NCI-H1417 treated with DMSO at 0.1 percent for 48 hours (cell line): ENCODE data around the gene SOWAHC.
"Not testable (repeated sequence)": the region's sequence is repeated elsewhere in the genome, so short reads cannot be mapped to it uniquely, and the experiment has no call there.

Source experiments
- DNase-seq: peaks from one replicate; lab custom pipeline; 2025; lab: John Stamatoyannopoulos, UW

The SOWAHC gene, protein sequence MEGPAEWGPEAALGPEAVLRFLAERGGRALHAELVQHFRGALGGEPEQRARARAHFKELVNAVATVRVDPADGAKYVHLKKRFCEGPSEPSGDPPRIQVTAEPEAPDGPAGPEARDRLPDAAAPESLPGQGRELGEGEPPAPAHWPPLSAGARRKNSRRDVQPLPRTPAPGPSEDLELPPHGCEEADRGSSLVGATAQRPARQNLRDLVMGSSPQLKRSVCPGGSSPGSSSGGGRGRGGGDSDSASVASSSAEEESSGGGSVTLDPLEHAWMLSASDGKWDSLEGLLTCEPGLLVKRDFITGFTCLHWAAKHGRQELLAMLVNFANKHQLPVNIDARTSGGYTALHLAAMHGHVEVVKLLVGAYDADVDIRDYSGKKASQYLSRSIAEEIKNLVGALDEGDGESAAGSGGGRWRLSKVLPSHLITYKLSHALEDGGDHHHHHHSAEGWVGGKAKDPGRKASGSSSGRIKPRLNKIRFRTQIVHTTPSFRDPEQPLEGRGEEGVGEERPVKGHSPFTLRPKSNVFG

DNA sequence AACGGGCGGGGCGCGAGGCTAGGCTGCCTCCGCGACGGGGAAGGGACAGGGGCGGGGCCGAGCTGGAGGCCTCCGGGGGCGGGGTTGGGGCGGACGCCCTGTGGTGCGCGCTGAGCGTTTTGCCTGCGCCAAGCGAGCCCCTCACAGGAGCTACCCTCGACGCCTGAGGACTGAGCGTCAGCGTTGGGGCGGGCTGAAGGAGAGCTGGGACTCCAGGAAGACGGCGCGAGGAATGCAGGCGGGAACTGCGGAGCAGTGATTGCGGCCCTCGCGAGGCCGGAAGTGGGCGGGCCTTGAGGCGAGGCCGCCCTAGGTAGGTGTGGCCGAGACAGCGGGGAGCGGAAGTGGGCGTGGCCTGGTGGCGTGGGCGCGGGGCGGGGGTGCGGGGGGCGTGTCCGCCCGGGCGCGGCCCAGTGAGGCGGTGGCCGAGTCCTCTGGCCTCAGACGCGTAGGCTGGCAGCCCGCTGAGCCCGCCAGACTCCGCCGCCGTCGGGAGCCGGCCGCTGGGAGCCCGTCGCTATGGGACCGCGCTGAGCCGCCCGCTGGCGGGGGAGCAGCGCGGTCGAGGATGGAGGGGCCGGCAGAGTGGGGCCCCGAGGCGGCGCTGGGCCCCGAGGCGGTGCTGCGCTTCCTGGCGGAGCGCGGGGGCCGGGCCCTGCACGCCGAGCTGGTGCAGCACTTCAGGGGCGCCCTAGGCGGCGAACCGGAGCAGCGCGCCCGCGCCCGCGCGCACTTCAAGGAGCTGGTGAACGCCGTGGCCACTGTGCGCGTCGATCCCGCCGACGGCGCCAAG is at the start of gene SOWAHC, which contains the start of gene SEPTIN10:
Gene SOWAHC, plus strand, starts transcription at position 443 of the 793 bp plus-strand sequence. Its CDS starts 126 bp downstream, at position 569.
Gene SEPTIN10, minus strand, starts transcription at position 45 of the 793 bp plus-strand sequence. CDS start 139 bp downstream, outside the sequence.
- peak; percentile 91 for DNase-seq

DNA sequence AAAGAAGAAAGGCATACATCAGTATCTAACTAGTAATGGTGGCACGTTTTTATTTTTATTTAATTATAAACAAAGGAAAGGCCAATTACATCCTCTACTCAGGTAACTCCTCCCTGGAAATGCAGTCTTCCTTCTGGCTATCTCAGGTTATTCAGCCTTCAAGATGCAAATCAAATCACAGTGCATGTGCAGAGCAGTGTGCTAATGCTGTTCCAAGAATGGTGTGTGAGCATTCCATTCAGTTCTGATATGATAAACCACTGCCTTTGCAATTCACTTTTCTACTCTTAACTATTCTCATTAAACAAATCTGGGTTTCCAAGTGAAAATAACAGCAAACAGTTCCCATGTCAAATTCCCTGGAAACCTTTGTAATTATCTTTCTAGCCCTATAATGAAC is 38.8 kb upstream of the SOWAHC start:
- no peak for DNase-seq

DNA sequence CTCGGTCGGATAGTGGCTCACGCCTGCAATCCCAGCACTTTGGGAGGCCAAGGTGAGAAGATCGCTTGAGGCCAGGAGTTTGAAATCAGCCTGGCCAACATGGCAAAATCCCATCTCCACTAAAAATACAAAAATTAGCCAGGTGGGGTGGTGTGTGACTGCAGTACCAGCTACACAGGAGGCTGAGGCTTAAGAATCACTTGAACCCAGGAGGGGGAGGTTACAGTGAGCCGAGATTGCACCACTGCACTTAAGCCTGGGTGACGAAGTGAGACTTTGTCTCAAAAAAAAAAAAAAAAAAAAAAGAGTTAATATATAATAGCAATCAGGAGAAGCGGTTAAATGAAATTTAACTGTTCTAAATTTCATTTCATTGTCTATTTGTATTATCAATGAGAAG is 36.5 kb upstream of the SOWAHC start:
- DNase-seq = not testable (repeated sequence)

DNA sequence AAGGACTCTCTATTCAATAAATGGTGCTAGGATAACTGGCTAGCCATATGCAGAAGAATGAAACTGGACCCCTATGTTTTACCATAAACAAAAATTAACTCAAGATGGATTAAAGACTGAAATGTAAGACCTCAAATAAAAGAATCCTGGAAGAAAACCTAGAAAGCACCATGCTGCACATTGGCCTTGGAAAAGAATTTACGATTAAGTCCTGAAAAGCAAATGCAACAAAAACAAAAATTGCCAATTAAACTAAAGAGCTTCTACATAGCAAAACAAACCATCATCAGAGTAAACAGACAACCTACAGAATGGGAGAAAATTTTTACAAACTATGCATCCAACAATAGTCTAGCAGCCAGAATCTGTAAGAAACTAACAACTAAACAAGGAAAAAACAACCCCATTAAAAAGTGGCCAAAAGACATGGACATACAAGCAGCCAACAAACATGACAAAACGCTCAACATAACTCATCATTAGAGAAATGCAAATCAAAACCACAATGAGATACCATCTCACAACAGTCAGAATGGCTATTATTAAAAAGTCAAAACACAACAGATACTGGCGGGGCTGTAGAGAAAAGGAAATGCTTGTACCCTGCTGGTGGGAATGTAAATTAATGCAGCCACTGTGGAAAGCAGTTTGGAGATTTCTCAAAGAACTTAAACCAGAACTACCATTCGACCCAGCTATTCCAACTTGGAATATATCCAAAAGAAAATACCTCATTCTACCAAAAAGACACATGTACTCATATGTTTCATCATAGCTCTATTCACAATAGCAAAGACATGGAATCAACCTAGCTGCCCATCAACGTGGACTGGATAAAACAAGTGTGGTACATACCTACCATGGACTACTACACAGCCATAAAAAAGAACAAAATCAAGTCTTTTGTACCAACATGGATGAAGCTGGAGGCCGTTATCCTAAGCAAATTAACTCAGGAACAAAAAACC is 31.0 kb upstream of the SOWAHC start:
- no peak for DNase-seq

DNA sequence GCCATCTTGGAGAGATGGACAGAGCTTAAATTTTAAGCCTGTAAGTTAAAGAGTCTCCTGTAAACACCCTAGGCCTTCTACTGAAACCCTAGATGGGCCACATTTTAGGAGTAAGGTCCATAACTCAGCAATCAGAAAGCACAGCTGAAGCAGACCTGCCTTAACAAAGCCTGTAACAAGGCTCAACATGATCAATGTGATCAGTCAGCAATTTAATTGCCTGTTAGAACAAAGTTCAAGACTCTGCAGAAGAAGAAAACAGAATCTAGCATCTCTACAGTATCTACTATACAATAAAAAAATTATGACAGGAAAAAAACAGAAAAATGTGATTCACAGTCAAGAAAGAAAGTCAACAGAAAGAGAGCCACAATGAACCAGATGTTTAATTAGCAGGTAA is 27.5 kb upstream of the SOWAHC start:
- no peak for DNase-seq

DNA sequence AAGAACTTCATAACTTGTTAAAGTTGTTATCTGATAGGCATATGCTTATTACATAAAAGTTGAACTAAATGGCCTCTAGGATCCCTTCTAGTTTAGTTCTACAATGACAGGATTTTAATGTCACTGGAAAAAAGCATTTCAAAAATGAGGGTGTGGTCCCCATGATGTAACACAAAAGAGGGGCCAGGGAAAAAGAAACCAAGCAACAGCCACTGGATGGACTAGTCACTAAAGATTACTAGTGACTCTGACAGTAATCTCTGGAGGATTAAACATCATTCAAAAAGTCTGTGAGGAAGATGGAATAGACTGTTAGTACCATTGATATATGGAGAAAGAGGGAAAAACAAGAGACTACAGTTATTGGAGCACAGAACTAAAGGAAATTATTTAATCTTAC is 23.0 kb upstream of the SOWAHC start:
- DNase-seq = no peak

DNA sequence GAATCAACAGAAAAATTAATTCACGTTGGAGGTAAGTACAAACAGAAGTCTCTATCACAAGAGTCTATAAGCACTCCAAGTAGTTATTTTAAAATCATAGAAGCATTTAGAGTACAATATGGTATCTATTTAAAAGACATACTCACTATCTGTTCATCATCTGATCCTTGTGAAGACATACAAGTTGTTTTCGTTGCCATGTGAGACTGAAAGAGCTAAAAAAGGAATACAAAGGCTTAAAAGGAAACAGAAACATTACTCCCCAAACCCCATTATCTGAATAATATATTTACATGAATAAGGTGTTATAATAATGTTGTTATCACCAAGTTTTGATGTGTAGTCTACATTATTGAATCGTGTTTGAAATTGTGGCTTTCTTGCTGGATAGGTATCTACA is 21.3 kb upstream of the SOWAHC start:
- DNase-seq = no peak

DNA sequence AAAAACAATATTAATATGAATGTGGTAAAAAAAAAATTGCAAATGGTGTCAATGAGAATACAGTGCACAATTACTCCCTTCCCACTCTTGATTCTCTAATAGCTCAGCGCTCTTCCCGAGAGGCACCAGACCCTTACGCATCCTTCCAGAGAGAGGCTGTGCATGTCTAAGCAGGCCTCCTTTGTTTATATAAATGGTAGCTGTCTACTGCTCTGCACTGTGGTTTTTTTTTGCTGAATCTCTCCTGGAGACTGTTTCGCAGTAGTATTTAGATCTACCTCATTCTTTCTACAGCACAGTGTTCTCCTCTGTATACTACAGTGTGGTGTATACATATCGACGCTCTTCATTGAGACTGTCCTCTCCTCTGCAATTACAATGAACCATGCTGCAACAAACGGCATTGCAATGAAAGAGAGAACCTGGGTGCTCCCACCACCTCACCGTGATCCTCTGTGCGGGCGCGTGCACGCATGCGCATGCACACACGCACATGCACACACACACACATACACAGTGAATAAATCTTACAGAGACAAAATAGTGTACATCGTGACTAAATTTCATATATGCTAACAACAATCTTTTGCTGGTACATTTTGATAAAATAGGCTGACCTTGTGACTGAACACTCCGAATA is 19.8 kb upstream of the SOWAHC start:
- DNase-seq = no peak

DNA sequence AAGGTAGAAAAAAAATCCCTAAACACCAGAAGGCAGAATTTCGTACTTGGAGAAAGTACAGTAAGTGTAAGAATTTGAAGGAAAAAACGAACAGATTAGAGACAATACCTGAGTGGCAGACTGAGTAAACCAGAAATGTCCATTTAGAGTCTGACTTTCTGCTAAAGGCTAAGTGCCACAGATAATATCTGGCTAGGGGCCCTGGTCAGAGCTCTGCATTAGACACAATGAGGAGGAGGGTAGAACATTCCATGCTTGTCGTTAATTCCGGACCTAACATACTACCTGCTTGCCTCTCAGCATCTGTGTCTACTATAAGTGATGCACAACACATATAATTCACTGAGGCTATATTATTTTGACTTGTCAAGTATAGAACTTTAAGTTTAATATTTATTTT is 18.5 kb upstream of the SOWAHC start:
- no peak for DNase-seq

DNA sequence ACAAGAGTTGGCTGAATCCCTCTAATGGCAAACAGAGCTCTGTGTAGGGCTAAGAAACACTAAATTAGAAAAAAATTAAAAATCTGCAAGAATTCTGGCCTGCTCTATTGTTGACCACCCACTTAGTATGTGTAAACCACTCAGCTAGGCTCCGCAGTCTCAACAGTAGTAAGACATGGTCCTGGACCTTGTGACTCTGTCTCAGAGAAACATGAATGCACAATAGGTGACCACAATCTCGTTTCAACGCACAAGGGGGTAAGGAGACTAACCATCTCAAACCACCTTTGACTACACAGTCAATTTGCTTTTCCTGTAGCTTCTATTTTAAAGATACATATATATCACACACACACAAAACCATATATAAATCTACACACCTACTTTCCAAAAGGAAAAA is 16.9 kb upstream of the SOWAHC start:
- no peak for DNase-seq

DNA sequence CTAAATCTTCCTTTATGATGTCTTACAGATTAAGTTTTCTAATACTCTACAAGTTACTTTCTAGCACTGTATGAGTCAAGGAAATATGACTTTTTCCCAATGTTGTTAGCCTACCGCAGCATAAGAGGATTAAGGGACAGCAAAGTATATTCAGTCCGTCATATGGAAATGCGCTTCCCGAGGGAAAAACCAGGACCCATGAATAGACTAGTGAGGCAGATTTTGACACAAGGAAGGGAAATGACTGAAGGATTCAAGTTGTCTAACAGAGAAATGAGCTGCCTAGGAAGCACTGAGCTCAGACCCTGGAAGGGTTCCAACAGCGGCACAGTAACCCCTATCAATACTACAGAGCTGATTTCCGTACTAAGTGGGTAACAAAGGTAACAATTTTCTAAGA is 12.4 kb upstream of the SOWAHC start:
- DNase-seq = no peak

DNA sequence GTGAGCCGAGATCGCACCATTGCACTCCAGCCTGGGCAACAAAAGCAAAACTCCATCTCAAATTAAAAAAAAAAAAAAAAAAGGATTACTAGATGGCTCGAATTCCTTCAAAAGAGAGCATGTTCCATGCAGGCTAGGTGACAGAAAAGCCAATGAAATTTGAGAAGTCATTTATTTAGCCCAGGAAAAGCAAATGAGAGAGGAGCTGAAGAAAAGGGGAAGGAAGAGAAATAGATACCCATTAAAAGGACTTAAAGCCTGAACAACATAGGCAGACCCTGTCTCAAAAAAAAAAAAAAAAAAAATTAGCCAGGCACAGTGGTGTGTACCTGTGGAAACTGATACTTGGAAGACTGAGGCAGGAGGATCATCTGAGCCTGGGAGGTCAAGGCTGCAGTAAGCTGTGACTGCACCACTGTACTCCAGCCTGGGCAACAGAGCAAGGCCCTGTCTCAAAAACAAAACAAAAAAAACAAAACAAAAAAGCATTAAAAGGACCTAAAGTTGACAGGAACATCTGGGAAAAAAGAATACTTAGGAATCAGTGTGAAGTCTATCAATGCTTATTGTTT is 11.5 kb upstream of the SOWAHC start:
- DNase-seq = no peak

DNA sequence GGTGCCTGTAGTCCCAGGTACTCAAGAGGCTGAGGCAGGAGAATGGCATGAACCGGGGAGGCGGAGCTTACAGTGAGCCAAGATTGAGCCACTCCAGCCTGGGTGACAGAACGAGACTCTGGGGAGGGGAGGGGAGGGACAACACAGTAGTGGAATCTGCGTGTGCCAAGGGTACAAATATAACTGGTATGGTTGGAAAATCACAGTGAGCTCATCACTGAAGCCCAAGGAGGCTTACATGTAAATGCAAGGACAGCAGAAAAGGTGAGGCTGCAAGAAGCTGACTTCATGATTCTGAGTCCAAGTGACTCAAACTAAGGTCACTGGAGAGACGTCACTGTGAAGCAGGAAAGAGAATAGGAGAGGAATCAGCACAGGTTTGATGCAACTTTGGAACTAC is 9.6 kb upstream of the SOWAHC start:
- no peak for DNase-seq

DNA sequence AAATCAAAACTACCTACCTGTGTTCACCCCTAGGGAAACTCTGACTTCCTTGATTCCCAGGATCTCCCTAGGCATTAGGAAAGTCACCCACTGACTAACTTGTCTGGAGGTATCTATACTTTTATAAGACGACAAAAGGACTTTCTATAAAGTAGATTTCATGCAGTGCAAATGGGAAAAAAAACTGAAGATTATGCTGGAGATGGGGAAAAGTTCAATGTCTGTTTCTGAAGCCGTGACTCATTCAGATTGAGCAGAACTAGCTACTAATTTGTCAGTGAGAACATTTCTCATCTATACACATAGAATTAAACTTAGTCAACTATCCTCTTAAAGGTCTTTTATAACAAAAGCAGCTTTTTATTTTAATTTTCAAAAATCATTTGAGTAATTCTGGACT is 6.4 kb upstream of the SOWAHC start:
- DNase-seq = no peak

DNA sequence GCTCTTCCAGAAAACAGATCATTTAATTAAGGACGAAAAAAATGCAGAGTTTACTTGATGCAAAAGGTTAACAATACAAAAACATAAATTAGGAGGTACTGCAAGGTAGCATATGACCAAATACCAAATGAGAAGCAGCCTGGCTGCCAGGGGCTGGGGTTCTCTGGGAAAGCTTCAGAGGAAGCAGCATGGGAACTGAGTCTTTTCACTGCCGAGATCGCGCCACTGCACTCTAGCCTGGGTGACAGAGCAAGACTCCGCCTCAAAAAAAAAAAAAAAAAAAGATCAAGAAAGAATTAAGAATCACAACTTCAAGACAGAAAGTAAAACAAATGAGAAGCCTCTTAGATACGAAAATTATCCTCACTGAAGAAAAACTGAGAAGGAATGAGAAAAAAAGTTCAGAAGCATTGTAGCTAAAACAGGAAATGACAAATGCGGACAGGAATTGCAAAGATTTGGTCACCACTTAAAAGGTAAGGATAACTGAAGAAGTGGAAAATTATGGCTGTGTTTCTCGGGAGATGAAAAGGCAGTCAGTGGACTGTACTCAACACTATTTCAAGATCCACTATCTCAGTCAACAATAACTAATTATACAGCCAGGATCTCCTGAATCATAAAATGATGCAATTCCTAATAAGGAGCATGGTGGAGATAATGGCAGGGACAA is 4.7 kb upstream of the SOWAHC start:
- DNase-seq = no peak

DNA sequence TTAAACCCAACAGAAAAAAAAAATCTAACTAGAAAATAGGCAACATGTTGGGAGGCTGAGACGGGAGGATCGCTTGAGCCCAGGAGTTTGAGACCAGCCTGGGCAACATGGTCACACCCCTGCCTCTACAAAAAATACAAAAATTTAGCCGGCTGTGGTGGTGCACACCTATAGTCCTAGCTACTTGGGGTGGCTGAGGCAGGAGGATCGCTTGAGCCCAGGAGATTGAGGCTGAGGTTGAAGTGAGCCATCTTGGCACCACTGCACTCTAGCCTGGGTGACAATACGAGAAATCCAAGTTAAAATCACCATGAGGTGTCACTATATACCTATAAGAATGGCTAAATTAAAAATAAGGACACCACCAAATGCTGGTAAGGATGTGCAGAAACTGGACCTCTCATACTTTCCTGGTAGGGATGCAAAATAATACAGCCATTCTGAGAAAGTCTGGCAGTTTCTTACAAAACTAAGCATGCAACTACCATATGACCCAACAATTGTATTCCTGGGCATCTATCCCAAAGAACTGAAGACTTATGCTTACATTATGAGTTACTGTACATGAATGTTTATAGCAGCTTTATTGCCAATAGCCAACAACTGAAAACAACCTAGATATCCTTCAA is 2.6 kb upstream of the SOWAHC start:
- DNase-seq = no peak

DNA sequence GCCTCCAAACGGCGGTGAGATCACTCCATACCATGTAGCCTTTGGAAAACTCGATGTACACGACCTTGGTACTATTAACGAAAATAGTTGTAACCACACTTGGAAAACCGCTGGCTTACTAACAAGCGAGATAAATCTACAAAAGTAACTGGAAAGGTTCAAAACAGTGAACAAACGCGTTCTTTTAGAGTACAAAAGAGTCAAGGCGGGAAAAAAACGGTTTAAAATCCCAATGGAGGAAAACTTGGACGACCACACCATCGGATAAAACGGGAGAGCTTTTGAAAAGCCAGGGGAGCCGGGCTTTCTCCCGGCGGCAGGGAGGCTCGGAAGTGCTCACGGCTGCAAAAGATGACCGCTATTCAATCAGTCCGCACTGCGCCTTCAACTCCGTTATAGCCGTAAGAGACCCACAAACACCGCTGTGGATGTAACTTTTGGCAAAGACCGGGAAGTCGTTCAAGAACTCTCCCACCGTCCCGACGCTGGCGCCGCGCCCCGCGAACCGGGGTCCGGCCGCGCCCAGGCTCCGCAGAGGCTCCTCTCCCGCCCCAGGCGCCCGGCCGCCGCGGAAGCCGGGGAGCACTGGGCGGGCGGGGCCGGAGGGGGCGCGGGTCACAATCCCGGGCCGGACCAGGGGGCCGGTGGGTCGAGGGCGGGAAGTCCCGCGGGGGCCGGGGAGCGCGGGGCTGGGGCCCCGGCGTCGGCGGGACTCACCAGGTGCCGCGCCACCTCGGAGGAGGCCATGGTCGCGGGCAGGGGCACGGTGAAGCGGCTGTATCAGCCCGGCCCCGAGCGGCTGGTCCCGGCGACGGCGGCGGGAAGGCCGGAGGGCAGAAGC is 863 bp upstream of the SOWAHC start:
- DNase-seq = no peak

DNA sequence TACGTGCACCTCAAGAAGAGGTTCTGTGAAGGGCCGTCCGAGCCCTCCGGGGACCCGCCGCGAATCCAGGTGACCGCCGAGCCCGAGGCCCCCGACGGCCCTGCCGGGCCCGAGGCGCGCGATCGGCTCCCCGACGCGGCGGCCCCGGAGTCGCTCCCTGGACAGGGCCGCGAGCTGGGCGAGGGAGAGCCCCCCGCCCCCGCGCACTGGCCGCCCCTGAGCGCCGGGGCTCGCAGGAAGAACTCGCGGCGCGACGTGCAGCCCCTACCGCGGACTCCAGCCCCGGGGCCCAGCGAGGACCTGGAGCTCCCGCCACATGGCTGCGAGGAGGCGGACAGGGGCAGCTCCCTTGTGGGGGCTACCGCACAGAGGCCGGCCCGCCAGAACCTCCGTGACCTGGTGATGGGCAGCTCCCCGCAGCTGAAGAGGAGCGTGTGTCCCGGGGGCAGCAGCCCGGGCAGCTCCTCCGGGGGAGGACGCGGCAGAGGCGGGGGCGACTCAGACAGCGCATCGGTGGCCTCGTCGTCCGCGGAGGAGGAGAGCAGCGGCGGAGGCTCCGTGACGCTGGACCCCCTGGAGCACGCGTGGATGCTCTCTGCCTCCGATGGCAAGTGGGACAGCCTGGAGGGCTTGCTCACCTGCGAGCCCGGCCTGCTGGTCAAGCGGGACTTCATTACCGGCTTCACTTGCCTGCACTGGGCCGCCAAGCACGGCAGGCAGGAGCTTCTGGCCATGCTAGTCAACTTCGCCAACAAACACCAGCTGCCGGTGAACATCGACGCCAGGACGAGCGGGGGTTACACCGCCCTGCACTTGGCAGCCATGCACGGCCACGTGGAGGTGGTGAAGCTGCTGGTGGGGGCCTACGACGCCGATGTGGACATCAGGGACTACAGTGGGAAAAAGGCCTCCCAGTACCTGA is 812 bp downstream of the SOWAHC start:
- no peak for DNase-seq
